Glomerular visceral epithelial cell (primary cell): ENCODE results near the gene NPLOC4.
A peak's percentile ranks its signal among the peaks of the same experiment; 100 is the strongest.
"Not testable (repeated sequence)": the region's sequence is repeated elsewhere in the genome, so short reads cannot be mapped to it uniquely, and the experiment has no call there.

Experiments
- DNase-seq: peaks from one replicate; pipeline ENCODE4 v3.0.0-alpha.2; 2016; ENCODE audit errors: extremely low spot score

The NPLOC4 gene

DNA sequence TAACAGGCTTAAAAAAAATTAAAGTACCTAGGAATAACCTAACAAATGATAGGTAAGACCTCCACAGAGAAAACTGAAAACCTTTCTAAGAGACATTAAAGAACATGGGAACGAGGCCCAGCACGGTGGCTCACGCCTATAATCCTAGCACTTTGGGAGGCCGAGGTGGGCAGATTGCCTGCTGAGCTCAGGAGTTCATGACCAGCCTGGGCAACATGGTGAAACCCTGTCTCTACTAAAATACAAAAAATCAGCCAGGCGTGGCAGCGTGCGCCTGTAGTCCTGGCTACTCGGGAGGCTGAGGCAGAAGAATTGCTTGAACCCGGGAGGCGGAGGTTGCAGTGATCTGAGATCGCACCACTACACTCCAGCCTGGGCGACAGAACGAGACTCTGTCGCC lies 52.1 kb downstream of the NPLOC4 start:
- DNase-seq: not testable (repeated sequence)

DNA sequence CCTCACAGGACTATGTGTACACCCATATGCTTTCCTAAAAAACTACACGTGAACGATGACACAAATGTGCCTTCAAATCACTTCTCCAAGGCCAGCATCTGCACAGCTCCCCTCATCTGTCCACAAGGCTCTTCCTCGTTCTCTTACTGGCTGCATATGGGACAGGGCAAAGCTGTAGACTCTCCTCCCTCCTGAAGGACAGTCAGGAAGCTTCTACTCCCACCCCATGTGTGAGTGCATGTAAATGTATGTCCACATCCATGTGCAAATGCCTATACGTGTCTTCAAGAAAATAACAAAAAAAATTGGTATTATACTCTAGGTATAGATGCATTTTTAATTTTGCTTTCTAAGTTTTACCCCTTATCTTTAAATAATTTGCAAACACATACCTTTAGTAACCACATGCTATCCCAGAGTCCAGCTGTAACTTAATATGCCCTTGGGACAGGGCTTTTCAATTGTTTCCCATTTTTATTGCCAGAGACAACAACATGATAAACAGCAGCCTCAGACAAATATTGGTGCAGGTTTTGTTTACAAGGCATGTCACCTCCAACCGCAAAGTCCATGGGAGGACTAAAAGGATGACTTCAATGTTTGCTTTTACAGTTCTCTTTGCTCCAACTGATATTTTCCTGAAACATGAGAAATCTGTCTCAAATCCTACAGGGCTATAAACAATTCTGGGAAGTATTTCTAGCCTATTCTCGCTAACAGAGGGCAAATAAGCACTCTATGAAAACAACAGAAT lies 53.1 kb downstream of the NPLOC4 start:
- no peak for DNase-seq

DNA sequence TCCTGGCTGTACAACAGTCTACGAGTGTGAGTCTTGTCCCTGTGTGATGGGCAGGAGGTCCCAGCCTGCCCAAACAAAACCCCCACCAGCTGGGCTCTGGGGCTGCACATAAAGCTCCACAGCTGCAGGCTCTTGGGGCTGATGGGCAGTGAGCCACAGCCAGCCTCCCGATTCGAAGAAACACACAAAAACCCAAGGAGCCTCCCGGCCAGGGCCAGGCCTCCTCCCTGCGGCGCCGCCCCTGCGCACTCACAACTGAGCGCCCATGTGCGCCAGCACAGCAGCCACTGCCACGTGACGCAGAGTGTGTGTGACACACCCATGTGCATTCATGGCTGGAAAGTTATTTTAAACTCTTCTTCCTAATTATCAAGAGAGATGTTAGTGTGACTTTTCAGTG lies 54.2 kb downstream of the NPLOC4 start:
- DNase-seq: no peak

DNA sequence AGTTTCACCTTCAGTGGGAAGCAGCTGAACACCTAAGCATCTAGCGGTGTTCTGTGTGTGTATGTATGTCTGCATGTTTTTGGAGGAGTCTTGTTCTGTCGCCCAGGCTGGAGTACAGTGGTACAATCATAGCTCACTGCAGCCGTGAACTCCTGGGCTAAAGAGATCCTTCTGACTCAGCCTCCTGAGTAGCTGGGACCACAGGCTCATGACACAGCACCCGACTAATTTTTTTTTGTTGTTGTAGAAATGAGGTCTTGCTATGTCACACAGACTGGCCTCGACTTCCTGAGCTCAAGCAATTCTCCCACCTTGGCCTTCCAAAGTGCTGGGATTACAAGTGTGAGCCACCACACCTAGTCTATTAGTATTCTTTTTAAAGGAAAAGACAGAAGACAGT lies 54.6 kb downstream of the NPLOC4 start:
- DNase-seq: peak; percentile 42

DNA sequence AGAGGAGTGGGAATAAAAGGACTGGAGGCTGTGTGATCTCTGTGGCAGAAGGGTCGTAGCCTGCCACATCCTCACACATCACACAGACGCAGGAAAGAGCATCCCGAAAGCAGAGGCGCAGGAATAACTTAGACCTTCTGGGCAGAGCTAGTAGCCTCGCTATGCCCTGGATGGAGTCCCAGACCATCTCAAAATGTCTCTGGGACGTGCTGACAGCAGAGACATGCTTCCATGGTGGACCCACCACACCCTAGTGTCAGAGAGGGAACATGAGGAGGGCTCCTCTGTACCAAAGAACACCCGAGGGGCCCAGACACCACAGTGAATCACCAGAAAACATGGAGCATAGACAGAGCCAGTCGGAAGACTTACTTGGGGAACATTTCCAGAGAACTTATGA lies 55.2 kb downstream of the NPLOC4 start:
- no peak for DNase-seq

DNA sequence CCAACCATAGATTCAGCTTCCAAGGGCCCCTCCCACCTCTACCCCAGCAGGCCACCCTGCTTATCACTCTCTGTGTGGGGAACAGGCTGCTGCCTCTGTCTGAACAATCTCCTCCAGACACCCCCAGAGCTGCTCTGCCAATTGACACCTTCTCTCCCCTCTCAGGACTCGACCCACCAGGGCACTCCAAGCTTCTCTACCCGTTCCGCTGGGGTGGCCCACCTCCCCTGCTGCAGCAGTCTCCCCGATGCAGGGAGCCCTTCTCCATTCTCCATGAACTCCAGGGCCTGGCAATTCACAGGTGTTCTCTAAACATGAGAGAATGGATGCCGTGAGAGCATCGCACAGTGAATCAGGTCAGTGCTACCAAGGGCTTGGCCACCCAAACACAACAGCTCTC lies 56.4 kb downstream of the NPLOC4 start:
- DNase-seq: no peak

DNA sequence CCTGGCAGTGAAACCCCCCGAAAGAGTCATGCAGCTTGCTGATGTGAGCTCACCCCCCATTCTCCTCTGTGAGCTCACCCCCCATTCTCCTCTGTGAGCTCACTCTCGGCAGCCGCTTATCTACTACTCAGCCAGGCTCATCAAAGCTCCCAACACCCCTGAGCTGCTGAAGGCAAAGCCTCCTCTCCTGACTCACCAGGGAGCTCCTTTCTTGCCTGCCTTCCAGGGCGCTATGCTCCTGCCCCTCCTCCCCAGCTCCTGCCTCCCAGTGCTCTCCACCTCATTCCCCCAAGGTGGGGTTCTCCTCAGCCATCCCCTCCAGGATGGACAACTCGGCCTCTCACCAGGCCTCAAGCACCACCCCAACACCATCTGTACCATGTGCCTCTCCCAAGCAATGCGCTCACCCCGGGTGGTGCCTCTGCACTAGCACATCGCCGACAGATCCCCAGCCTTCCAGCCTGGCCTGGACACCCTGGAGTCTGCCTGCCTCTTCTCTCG lies 57.0 kb downstream of the NPLOC4 start:
- peak; percentile 60 for DNase-seq

DNA sequence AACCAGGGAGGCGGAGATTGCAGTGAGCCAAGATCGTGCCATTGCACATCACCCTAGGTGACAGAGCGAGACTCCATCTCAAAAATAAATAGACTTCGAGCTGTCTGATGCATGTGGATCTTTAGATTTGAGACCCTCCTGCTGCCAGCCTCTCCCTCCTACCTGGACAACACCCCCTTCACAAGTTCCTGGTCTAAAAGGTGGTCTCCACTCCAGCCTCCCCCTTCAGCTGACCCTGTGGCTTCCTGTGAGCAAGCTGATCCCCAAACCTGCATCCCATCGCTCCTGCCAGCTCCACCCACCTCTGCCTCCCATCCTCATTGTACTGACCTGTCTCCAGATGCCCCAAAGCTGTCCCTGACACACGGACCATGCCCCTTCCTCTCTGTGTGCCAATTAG lies 57.6 kb downstream of the NPLOC4 start:
- no peak for DNase-seq

DNA sequence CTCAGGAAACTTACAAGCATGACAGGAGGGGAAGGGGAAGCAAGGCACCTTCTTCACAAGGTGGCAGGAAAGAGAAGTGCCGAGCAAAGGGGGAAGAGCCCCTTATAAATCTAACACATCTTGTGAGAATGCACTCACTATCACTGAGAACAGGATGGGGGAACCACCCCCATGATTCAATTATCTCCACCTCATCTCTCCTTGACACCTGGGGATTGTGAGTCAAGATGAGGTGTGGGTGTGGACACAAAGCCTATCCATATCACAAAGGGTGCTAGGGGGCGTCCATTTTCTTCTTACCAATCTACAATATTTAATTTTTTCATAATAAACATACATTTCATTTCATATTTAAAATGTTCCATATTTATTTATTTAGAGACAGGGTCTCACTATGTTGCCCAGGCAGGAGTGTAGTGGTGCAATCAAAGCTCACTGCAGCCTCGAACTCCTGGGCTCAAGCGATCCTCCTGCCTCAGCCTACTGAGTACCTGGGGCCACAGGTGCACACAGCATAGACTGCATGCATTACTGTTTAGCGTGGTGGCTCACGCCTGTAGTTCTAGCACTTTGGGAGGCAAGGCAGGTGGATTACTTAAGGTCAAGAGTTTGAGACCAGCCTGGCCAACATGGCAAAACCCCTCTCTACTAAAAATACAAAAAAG lies 58.2 kb downstream of the NPLOC4 start:
- no peak for DNase-seq

DNA sequence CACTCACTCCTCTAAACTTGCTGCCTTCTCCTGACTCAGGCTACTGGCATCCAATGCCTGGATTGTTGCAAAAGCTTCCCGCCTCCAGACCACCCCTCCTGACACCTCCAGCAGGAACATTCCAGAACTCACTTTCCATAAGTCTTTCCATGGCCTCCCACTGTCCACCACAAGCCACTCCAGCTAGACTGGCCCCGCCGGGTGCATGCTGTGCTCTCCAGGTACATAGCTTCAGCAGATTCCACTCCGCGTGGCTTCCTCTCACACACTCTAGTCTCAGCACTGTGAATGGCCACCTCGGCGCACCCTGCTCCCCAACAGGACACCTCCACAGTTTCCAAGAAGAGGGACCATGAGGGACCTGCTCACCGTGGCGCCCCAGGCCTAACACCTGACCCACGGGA lies 58.9 kb downstream of the NPLOC4 start:
- peak; percentile 31 for DNase-seq

DNA sequence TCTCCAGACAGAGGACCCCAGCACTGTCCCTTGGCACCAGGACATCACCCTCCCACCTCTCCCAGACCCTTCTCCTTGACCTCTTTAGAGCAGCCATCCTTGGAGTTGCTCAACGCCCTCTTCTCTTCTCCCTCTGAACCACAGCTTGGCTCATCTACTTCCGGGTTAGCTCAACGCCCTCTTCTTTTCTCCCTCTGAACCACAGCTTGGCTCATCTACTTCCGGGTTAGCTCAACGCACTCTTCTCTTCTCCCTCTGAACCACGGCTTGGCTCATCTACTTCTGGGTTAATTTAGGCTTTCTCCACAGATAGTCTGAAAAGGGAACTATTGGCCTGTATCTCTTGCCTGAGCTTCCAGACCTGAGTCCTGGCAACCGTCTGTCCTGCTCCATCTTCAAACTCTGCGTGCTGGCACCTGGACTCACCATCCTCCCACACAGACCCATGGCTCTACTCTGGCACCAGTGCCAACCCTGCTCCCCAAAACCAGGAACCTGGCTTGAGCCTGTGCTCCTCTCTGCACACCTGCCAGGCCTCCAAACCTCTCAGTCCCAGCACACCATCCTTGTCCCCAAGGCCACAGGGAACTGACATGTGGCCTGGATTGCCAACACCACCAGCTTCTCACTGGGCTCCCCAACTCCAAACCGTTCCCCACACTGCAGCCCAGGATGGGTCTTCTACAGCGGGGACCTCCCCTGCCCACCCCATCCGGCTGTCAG lies 59.5 kb downstream of the NPLOC4 start:
- peak; percentile 46 for DNase-seq

DNA sequence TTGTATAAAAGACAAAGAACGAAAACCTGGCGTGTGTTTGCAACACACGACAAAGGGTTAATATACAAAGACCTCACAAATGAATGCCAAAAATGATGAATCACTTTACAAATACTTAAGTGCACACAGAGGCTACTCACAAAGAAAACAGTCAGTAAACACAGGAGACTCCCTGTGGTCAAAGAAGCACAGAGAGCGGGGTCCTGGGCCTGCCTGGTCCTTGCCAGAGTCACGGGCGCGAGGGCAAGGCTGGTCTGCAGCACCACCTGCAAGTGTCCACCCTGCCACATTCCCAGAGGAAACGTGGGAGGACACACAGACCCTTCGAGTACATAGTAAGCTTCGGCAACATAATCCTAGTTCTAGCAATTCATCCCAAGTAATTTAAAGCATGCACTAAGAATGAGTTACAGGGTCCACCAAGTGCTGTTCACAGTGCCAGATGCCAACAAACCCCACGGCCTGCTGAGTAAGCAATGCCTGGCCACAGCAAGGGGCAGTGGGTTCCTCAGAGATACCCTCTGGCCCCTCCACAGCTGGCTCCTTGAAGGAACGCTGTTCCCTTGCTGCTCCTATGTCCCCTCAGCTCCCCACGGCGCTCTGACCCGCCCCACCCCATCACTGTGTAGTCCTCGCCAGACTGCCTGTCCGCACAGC lies 60.2 kb downstream of the NPLOC4 start:
- DNase-seq: peak; percentile 75

DNA sequence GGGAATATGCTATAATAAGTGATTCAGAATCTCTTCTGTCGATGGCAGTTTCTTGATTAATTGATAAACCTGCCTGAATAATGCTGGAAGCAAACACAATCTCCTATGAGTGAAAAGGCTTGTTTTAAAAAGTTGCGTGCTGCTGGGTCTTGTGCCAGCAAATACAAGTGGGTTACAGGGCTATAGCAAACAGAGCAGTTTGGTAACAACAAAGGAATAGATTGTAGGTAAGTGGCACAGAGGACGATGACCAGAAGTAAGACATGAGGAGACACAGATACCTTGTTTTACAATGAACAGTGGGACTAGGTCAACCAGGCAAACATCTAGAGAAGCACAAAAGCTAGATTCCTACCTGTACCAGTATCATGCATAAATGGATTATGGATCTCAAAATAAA lies 61.1 kb downstream of the NPLOC4 start:
- no peak for DNase-seq

DNA sequence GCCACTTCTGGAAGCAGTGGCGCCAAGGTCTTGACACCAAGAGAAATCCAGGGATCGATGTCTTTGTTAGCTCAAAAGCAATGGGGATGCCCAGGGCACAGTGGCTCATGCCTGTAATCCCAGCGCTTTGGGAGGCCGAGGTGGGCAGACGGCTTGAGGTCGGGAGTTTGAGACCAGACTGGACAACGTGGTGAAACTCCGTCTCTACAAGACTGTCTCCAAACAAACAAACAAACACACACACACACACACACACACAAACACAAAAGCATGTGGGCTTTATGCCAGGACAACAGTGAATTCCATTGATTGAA lies 62.3 kb downstream of the NPLOC4 start:
- no peak for DNase-seq

DNA sequence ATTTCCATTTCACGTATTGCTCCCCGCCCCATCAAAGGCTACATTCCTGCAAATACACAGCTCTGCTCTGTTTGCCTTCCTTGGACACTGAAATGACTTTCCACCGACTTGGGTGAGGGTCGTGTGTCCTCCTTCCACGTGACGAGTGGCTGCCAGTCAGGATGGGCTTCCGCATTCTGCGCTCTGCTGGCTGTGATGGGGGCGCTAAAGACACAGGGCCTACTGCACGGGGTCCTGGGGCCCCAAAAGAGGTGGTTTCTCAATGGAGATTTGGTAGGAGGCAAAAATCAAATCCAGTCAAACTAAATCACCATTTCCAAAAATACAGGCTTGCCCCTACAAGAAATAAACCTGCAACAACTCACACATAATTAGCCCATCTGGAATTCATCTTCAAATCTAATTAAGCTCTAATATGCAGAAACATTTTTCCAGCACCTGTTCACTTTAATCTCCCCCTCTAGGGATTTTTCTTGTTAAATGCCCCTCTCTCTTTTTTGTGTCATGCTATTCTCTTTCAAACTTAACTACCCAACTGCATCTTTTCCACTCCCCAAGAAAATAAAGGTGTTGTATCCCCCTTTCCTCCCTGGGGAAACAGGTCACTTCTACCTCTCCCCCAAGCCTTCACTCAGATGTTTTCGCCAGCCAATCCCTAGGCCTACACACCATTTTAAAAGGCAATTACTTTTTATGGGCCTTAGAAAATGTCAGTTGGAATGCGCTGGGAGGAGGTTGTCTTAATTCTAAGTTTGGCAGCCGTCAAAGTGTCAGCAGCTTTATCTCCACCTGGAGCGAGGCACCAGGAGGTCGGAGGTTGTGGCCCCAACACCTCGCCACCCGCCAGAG lies 62.9 kb downstream of the NPLOC4 start:
- no peak for DNase-seq

DNA sequence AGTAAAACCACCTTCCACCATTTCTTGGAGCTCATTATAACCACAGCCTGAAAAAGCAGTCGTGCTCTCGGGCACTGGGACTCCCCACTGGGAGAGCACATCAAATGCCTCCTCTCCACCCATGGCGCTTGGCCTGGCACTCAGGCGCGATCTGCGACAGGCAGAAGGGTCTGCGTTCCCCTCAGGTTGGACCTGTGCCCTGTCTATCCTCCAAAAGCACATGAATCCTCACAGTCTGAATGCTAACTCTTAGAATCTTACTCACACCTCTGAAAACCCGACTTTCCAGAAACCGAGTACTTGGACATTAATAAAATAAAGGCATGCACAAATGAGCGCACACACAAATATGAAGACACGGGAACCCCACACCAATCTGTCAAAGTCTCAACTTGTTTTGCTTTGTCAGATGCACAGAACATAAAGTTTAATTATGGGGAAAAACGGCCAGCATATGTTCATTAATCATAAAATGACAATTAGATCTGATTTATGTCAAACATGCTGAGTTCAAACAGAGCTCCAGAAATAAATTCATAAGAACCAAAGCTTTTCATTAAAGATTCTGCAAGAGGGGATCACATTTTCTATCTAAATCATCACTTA lies 64.2 kb downstream of the NPLOC4 start:
- DNase-seq: no peak

DNA sequence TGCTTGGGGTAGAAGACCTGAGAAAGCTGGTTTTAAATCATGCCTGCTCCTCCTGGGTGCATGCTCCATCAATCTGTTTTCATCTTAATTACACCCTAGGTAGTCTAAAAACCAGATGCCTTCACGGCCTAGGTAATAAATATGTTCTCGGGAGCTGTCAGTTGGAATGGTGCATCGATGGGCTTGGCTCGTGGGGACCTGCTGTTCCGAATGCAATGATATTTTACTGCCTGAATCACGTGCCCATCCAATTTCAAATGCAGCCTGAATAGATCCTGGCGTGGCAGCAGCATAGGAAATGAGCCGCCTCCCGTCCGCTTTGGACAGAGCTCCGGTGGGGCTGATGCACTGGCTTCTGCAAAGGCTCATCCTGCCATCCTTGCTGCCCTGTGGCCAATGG lies 65.9 kb downstream of the NPLOC4 start:
- no peak for DNase-seq

DNA sequence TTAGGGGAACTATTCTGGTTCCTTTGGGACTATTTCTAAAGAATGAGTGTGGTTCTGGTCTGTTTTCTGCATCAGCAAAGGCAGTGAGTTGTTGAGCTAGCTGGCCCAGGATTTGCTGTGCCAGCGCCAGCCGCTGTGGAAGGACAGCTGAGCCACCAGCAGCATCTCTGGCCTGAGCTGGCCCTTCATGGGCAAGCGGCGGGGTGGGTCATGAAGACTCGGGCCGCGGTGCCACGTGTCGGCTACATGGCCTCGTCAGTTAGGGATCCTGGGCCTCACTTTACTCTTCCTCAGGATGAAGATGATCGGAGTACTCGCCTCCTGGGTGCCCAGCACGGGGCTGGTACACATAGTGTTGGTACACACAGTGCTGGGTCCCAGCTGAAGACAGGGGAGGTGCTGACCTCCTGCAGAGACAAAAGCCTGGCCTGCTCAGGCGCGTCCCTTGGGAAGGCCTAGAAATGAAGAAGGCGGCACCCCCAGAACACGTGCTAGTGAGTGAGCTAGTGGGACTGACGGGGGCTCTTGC lies 66.9 kb downstream of the NPLOC4 start:
- no peak for DNase-seq

DNA sequence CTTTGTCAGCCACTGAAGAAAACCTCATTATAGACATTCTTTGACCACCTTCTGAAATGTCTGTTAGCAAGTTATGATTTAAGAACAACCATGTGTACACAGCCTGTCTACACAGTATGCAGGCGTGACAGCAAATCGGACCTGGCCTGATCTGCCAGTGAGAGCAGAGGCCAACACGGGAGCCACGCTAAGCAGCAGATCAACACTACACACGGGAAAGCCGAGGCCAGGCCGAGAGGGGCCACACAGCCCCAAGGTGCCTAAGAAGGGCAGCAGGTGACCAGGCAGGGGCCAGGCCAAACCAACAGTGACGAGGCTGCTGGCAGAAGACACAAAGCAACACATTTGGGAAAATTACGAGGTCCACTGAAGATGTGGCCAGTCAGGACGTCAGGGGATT lies 68.5 kb downstream of the NPLOC4 start:
- DNase-seq: no peak

DNA sequence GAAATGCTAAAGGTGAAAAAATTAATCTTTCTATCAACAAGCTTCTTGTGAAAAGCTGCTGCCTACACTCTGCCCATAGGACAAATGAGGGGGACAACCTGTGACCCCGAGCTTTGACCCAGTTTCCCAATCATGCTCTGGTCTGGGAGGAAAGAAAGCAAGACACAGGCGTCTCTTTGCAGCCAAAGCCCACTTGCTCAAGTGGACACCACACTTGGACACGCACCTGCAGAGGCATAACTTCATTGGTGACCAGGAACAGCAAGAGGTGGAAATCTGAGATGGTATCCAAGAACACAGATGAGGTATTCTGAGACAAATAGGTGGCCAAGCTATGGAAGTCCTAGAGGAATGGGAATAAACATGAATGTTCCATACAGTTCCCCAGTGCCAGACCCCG lies 69.7 kb downstream of the NPLOC4 start:
- DNase-seq: no peak
